Measurements from ENCODE around the gene PCCA. TPM values are rescaled to one million over a fixed set of nuclear protein-coding genes. Genes with fewer than 3 reads are reported as not detected.

Gene PCCA
- total and polyA plus RNA-seq, 2 donors (not counting 1 experiment from before 2014, with no cell fraction given): 4.8 to 17.4 TPM

DNA sequence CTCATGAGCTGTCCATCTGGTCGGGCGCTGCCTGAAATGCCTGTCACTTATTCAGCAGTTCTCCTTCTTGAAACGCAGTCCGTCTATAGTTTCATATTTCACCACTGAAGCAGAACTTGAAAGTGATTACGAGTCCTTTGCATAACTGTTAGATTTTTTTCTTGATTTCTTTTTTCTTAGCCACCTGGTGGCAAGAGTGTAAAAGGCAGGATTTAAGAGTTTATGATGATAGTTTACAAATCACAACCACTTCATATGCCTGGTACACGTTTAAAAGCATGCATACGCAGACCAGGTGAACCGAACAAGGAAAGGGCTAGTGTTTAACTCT lies 453.9 kb downstream of the PCCA start:
- Histone ChIP-seq H2AFZ (ENCODE audit: insufficient read depth, low read depth, low read length, poor library complexity, severe bottlenecking) (no peak overlapping the region), H3K79me2 (ENCODE audit: control insufficient read depth, insufficient read depth, low read length) (no peaks in the 10 kb centered on the region), H3K36me3 (replicated peaks in 1 of 2; ENCODE audit: control extremely low read depth in 1 of 2, control insufficient read depth in 1 of 2, extremely low read depth in 1 of 2, insufficient read depth in 2 of 2, low read length in 1 of 2) (no peaks in the 10 kb centered on the region), H4K20me1 (ENCODE audit: control insufficient read depth, insufficient read depth, low read length, poor library complexity, severe bottlenecking) (no peaks in the 10 kb centered on the region), H3K27ac (ENCODE audit: low read length in 2 of 2) (no peak overlapping the region), H3K9ac (ENCODE audit: low read length) (no peak overlapping the region), H3K4me2 (replicated peaks; ENCODE audit: low read depth, low read length, poor library complexity, severe bottlenecking) (peak overlapping the region; percentile 42), H3K4me3 (ENCODE audit: control extremely low read depth in 1 of 5, extremely low read depth in 1 of 5, insufficient read depth in 1 of 5, low read depth in 2 of 5, low read length in 4 of 5) (no peak overlapping the region), H3K4me1 (ENCODE audit: control insufficient read depth in 2 of 2, insufficient read depth in 2 of 2, low read length in 2 of 2) (peaks cover 3 to 6% of the 10 kb centered on the region in 2 donors), H3K9me3 (ENCODE audit: control extremely low read depth in 1 of 3, control insufficient read depth in 2 of 3, insufficient read depth in 1 of 3, low read length in 2 of 3) (no peaks in the 10 kb centered on the region), H3K27me3 (replicated peaks in 1 of 4; ENCODE audit: control extremely low read depth in 1 of 4, control insufficient read depth in 3 of 4, insufficient read depth in 4 of 4, low read length in 3 of 4) (no peaks in the 10 kb centered on the region)
- WGBS (ENCODE audit: insufficient coverage): no CpG with 5 or more reads among the region's 8 CpGs
- Mint-ChIP-seq H3K4me3 (no peak overlapping the region), H3K9me3 (ENCODE audit: insufficient read depth) (no peaks in the 10 kb centered on the region), H3K27ac (no peak overlapping the region), H3K4me1 (peaks cover 7% of the 10 kb centered on the region), H3K27me3 (no peaks in the 10 kb centered on the region)
- CTCF ChIA-PET: interaction anchor here (0.7 to 1.7 kb wide), 4 partner anchors 12 to 887 kb away, joined by 3 to 4 read pairs (median 3); no protein-coding TSS in a partner anchor
- ATAC-seq (ENCODE audit: low read depth) (no peak), DNase-seq (peak; percentile 55)
- POLR2A ChIA-PET: no interaction called here
- TF ChIP-seq, protein P1, sequence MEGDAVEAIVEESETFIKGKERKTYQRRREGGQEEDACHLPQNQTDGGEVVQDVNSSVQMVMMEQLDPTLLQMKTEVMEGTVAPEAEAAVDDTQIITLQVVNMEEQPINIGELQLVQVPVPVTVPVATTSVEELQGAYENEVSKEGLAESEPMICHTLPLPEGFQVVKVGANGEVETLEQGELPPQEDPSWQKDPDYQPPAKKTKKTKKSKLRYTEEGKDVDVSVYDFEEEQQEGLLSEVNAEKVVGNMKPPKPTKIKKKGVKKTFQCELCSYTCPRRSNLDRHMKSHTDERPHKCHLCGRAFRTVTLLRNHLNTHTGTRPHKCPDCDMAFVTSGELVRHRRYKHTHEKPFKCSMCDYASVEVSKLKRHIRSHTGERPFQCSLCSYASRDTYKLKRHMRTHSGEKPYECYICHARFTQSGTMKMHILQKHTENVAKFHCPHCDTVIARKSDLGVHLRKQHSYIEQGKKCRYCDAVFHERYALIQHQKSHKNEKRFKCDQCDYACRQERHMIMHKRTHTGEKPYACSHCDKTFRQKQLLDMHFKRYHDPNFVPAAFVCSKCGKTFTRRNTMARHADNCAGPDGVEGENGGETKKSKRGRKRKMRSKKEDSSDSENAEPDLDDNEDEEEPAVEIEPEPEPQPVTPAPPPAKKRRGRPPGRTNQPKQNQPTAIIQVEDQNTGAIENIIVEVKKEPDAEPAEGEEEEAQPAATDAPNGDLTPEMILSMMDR (IDR thresholded peaks at IDR 0.05): peak; percentile 63
- no peak for TF ChIP-seq EZH2 (IDR thresholded peaks at IDR 0.05; ENCODE audit: borderline replicate concordance, insufficient read depth, low read depth, low read length, poor library complexity, severe bottlenecking)
- intact Hi-C loops (cut with micrococcal nuclease): no loop called here

DNA sequence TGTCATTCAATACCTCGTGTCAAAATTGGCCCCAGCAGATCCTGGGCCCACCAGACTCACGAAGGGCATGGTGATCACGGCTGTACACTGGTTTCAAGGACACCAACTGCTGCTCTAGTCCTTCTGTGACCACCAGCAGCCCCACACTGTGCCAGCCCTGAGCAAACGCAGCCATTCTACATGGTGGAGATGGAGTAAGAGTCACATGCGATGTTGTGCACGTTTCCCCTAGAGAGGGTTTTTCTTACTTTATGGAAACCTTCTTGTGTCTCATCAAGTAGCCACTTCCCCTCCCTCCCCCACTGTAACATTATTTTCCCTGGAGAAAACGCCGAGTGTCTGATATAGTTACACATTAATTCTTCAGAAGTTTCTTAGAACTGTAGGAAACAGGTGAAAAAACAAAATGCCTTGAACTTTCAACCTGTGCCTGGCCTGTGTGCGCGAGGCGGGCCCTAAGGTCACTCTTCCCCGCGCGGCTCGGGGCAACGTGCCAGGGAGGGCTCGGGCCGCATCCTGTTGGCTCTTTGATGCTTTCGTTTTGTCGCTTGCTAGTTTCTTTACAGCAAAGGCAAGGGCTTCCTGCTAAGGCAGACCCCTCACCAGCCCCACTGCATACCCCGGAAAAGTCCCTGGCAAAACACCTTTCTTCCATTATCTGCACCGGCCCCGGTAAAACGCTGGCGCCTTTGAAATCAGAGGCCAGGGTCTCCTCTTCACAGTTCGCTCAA lies 455.1 kb downstream of the PCCA start:
- Histone ChIP-seq H3K4me2 (replicated peaks; ENCODE audit: low read depth, low read length, poor library complexity, severe bottlenecking) (no peak overlapping the region), H2AFZ (ENCODE audit: insufficient read depth, low read depth, low read length, poor library complexity, severe bottlenecking) (no peak overlapping the region), H3K79me2 (ENCODE audit: control insufficient read depth, insufficient read depth, low read length) (no peaks in the 10 kb centered on the region), H3K9me3 (ENCODE audit: control extremely low read depth in 1 of 3, control insufficient read depth in 2 of 3, insufficient read depth in 1 of 3, low read length in 2 of 3) (no peaks in the 10 kb centered on the region), H3K4me3 (ENCODE audit: control extremely low read depth in 1 of 5, extremely low read depth in 1 of 5, insufficient read depth in 1 of 5, low read depth in 2 of 5, low read length in 4 of 5) (no peak overlapping the region), H3K36me3 (replicated peaks in 1 of 2; ENCODE audit: control extremely low read depth in 1 of 2, control insufficient read depth in 1 of 2, extremely low read depth in 1 of 2, insufficient read depth in 2 of 2, low read length in 1 of 2) (no peaks in the 10 kb centered on the region), H3K27ac (ENCODE audit: low read length in 2 of 2) (no peak overlapping the region), H3K4me1 (ENCODE audit: control insufficient read depth in 2 of 2, insufficient read depth in 2 of 2, low read length in 2 of 2) (peaks cover 3 to 6% of the 10 kb centered on the region in 2 donors), H3K27me3 (replicated peaks in 1 of 4; ENCODE audit: control extremely low read depth in 1 of 4, control insufficient read depth in 3 of 4, insufficient read depth in 4 of 4, low read length in 3 of 4) (no peaks in the 10 kb centered on the region), H3K9ac (ENCODE audit: low read length) (no peak overlapping the region), H4K20me1 (ENCODE audit: control insufficient read depth, insufficient read depth, low read length, poor library complexity, severe bottlenecking) (no peaks in the 10 kb centered on the region)
- 95% methylated on average over 18 of the region's 26 CpGs for WGBS (ENCODE audit: insufficient coverage)
- POLR2A ChIA-PET: no interaction called here
- no peaks in the 10 kb centered on the region for H3K9me3 Mint-ChIP-seq (ENCODE audit: insufficient read depth)
- TF ChIP-seq, protein P1 (IDR thresholded peaks at IDR 0.05): no peak
- no peak for TF ChIP-seq EZH2 (IDR thresholded peaks at IDR 0.05; ENCODE audit: borderline replicate concordance, insufficient read depth, low read depth, low read length, poor library complexity, severe bottlenecking)
- H3K4me3 Mint-ChIP-seq: no peak overlapping the region
- ATAC-seq (ENCODE audit: low read depth): no peak
- no peaks in the 10 kb centered on the region for H3K27me3 Mint-ChIP-seq
- no peak overlapping the region for H3K27ac Mint-ChIP-seq
- H3K4me1 Mint-ChIP-seq: peaks cover 7% of the 10 kb centered on the region
- CTCF ChIA-PET: interaction anchor here (1.0 kb wide), 1 partner anchor 888 kb away, joined by 3 read pairs; no protein-coding TSS in a partner anchor
- DNase-seq: no peak
- intact Hi-C loops (cut with micrococcal nuclease): no loop called here
